CD4-positive, alpha-beta T cell treated with Interleukin-4 for 4 hours (primary cell): ENCODE data around the gene SERHL2.
"Not testable (repeated sequence)": the region's sequence is repeated elsewhere in the genome, so short reads cannot be mapped to it uniquely, and the experiment has no call there.

Experiments used
- DNase-seq: peaks from one replicate; pipeline ENCODE4 v3.0.0-alpha.2; 2020

The SERHL2 gene

DNA sequence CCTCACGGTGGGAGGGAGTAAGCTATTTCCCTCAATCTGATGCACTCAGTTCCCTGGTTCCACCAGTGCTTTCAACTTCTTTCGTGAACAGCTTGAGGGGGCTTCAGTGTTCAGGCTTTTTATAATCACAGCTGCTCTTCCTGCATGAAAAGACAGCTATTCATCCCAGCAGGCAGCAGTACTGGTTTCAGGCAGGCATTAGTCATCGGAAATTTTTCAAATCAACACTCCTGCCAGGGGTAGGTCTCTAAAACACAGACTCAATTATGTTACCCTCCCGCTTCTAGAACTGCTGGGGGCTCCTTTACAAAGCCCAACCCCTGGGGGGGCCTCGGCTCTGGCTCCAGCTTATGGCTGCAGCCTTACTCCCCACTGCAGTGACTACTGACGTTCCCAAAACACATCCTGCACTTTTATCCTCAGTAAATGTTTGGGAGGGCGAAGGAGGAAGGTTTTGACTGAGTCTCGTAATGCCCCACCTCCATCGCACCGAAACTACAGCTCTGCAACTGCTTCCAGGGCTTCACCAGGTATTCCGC is 55.1 kb downstream of the SERHL2 start:
- DNase-seq: no peak

DNA sequence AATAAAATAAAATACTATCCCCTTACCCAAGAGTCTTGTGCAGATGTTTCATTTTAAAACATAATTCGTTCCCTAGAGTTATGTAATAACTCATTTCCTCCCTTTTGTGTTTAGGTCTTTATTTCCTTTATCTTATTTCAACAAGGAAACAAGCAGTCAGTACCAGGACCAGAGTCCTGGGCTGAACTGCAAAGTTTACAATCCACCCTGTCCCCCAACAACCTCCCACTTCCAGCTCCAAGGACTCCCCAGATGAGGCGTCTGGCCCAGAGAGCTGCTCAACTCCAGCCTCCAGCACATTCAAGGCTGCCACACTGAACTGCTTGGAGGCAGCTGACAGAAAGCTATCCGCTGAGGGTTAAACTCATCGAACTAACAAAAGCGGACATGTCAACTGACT is 56.4 kb downstream of the SERHL2 start:
- DNase-seq: no peak

DNA sequence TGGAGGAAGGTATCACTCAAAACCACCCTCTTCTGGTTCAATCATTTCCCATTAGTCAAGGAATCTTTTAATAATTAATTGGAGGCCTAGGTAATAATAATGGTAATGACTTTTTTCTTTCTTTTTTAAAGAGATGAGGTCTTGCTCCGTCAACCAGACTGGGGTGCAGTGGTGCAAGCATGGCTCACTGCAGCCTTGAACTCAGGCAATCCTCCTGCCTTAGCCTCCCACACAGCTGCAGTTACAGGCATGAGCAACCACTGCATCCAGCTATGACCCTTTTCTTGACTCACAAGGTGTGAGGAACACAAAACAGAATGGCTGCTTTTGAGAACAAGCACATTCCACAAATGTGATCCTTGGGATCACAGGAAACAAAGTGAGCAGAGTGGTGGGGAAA is 57.3 kb downstream of the SERHL2 start:
- no peak for DNase-seq

DNA sequence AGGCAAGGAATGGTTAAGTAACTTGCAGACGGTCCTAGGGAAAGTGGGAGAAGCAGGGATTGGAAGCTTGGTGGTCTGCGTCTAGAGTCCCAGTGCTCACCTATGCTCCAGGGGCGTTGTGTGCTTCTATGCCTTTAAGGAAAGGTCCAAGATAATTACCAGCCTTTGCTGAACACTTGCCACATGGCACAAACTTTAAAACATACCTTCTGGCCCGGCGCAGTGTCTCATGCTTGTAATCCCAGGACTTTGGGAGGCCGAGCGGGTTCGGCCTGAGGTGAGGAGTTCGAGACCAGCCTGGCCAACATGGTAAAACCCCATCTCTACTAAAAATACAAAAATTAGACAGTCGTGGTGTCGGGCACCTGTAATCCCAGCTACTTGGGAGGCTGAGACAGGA is 58.6 kb downstream of the SERHL2 start:
- no peak for DNase-seq

- peak; percentile 10 for DNase-seq
Measured at GRCh38 chr22:42613872-42614301, 60.1 kb downstream of the SERHL2 start.

DNA sequence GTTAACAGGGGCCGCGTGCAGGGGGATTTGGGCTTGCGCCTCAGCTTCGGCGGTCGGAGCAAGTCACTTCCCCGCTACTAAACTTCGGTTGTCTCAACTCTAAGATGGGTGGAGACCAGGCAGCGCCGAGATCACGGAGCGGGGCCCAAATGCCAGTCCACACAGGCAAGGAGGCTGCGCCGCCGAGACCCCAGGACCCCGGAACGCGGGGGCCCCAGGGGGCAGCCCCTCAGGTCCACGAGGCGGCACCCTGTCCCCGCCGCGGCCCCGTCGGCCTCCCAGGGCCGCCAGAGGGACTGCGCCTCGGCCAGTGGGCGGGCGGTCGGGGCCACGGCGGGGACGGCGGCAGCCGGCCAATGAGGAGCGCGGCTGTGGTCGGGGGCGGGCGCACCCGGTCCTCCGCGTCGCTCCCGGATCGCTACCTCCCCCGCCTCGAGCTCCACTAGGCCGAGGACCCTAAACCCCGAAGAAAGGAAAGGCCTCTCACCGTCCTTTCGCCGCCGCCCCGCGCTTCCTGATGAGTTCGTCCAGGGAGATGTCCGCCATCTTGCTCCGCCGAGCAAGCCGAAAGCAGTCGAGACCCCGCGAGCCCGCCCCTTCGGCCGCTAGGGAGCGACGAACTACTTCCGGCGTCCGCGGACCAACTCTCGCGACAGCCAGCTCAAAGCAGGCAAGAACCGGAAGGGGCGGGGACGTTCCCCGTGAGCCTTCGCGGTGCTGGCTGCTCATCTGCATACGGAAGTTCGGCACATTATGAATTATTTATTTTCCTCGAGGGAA is 60.7 kb downstream of the SERHL2 start, which contains the start of gene POLDIP3:
TSS of gene POLDIP3 (minus strand) at position 572 of the 780 bp plus-strand sequence. CDS start at position 546, 26 bp downstream.
- DNase-seq: peak; percentile 98

DNA sequence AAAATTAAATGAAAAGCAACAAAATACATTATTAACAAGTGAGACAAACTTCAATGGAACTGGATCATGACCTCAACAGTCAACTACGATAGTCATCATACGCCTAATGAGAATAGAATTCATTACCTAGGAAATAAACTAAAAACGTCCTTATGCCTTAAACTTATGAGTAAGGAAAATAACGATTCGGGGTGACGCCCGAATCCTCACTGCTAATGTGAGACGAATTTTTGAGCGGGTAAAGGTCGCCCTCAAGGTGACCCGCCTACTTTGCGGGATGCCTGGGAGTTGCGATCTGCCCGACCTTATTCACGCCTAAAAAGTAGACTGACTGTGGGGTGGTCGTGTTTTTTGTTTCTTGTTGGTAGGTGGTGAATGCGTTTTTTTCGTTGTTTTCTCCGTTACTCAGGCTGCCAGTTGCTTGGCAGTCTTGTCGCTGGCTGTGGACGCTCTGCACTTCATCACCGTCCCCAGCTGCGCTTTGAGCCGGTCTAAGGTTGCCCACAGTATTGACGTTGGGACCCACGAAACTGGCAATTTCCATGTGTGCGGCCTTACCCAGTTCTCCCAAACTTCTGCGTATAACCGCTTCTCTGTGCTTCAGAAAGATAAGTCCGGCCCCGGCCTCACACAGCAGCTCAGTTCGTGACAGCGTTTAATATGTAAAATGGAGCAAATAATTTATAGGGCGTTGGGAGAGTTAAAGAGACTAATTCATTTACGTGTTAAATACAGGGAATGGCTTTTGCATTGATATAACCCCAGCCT is 61.5 kb downstream of the SERHL2 start:
- peak; percentile 89 for DNase-seq

- not testable (repeated sequence) for DNase-seq
Measured at GRCh38 chr22:42615860-42616175, 62.1 kb downstream of the SERHL2 start.

DNA sequence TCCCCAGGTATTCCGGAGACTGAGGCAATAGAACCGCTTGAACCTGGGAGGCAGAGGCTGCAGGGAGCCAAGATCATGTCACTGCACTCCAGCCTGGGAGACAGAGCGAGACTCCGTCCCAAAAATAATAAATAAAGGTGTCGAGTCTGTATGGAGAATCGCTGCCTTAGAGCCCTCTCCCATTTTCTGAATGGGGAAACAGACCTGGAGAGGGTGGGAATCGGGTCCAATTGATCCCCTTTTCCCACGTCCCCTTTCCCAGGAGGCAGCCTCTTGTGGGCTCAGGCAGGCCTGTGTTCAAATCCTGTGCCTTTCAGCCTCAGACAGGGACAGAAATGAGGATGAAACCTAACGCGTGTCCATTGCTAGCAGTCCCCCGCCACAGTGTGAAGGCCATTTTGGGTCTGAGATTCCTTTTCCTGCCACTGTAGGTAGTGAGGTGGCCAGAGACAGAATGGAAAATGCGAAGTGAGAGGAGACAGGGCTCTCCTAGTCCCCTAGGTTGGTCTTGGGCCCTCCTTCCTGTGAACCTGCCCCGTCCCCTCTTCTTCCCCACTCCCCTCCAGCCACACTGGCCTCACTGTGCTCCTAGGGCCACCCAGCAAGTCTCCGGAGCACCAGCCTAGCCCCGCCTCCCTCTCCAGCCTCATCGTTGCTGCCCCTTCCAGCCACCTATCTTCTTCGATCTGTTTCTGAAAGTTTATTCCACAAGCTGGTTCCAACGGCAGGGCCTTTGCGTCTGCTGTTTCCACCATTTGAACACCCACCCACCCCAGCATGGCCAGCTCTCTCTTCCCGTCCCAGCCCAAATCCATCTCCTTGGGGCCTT is 63.6 kb downstream of the SERHL2 start:
- no peak for DNase-seq

DNA sequence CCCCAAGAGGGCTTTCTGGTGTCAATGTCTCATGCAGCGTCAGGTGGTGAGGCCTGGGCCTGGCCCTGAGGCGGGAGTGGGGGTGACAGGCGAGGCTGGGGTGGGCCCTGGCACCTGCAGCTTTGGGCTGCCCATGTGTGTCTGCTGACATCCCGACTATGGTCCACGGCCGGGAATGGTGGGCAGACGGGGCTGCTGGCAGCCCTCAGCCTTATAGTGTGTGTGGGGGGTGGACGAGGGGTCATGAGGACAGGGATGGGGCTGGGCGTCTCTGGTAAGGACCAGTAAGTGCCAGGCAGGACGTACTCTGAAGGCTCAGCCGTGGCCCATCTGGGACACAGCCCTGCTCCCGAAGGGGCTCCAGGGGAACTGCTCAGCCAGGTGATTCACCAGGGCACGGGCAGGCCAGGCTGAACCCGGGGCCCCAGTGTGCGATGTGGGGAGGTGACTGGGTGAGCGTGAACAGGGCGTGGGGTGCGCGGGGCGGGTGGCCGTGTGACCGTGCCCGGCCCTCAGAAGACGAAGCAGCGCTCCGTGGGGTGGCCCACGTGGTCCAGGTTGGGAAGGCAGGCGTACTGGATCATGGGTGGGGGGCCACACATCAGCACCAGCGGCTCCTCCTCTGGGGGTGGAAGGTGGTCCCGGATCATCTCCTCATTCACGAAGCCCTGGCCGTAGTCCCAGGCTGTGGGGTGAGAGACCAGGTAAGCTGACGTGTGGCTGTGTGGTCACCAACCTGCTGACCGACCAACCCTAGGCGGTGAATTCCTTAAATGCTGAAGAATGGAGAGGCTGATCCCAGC is 65.7 kb downstream of the SERHL2 start:
- no peak for DNase-seq

GRCh38 chr22:42620084-42620483 is 66.3 kb downstream of the SERHL2 start:
- no peak for DNase-seq

GRCh38 chr22:42621505-42622002 is 67.8 kb downstream of the SERHL2 start:
- peak; percentile 35 for DNase-seq

DNA sequence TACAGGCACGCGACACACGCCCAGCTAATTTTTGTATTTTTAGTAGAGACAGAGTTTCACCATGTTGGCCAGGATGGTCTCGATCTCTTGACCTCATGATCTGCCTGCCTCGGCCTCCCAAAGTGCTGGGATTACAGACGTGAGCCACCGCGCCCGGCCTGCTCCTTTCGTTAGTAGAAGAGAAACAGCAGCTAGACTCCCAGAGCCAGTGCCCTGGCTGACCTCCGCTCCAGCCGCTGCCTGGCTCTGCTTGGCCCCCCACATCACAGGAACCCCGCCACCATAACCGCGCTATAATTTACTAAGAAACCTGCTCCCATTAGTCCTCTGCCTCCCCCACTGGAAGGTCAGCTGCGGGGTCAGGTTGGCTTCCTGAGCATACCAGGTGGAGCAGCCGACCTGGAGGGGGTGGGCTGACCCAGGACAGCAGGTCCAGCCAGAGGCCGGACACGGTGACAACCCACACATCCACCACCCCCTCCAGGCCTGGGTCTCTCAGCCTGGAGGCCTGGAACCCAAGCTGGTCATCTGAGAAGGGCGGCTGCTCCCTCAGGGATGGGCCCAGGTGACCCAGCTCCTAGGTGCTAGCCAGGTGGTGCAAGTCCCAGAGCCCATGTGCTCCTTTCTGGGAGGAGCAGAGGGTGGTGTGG is 68.4 kb downstream of the SERHL2 start:
- DNase-seq: no peak

GRCh38 chr22:42623301-42623751 is 69.6 kb downstream of the SERHL2 start:
- DNase-seq: no peak
